ENCODE measurements around the gene ANTXR1. TPM values are rescaled to one million over a fixed set of nuclear protein-coding genes. Genes with fewer than 3 reads are reported as not detected.

ANTXR1 gene
- 89.3 and 121 TPM in 2 replicates for total RNA-seq

GRCh38 chr2:69013142-69013839 is at the start of gene ANTXR1:
ANTXR1 (plus strand) TSS chr2:69013179; CDS start chr2:69013500, 321 bp downstream.

DNA sequence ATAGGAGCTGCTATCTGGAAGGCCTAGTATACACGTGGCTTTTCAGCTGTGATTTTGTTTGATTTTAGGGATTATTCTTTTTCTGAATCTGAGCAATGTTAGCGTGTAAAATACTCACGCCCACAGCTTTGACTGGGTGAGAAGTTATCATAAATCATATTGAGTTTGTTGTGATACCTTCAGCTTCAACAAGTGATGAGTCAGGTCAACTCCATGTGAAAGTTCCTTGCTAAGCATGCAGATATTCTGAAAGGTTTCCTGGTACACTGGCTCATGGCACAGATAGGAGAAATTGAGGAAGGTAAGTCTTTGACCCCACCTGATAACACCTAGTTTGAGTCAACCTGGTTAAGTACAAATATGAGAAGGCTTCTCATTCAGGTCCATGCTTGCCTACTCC is 38.7 kb upstream of the ANTXR1 start, which contains the start of gene GKN1:
Gene GKN1, plus strand, starts transcription at position 386 of the 400 bp plus-strand sequence. CDS start 42 bp downstream, outside the sequence.

Other genes starting within 250 kb of the ANTXR1 start
- not detected in 2 replicates for gene BMP10, start 141.8 kb upstream of the ANTXR1 start, total RNA-seq
- gene GKN2, start 60.3 kb upstream of the ANTXR1 start, total RNA-seq: not detected in 2 replicates
- not detected in 2 replicates for gene GKN1, start 38.5 kb upstream of the ANTXR1 start, total RNA-seq